Measurements from ENCODE around the gene ARHGEF16.
A peak's percentile ranks its signal among the peaks of the same experiment; 100 is the strongest.

Gene ARHGEF16

DNA sequence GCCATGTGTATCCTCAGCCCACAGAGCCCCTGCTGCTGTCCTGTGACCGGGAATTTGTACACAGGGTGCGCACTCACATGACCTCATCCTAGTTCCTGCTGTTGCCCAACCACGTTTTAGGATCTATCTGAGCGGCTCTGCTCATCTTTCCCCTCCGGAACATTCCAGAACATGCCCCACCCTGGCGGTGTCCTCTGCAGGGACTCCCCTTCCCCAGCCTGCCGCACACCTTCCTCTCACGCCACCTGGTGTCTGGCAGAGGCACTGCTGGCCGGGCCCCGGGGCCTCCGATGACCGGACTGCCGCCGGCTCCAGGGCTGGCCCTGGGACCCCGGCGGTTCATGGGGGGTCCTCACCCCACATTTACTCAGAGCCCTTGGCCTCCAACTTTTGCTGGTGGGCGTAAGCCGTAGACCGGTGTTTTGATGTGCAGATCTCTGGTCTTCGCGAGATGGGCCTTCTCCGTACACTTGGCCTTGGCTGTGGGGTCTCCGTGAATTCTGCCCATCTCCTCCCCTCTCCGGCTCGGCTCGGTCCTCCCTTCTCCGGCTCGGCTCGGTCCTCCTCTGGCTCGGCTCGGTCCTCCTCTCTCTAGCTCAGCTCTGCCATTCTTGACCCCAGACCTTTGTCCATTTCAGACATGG lies 29.5 kb downstream of the ARHGEF16 start:
- peak; percentile 17 for DNase-seq

DNA sequence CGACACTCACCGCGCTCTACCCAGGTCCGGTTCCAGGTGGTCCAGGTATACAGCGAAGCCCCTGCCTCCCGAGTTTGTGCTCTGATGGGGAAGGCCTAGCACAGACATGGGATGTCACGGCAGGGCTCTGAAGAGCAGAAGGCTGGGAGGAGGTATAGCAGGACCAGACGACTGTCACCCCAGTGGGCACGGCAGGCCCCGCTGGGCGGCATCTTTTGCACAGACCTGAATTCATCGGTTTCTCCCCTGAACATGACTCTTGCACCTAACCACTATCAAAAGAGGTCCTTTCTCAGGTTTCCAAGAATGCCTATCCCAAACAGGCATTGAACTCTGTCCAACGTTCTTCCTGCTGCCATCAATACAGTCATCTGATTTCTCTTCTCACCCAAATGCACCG lies 30.6 kb downstream of the ARHGEF16 start:
- DNase-seq: no peak

DNA sequence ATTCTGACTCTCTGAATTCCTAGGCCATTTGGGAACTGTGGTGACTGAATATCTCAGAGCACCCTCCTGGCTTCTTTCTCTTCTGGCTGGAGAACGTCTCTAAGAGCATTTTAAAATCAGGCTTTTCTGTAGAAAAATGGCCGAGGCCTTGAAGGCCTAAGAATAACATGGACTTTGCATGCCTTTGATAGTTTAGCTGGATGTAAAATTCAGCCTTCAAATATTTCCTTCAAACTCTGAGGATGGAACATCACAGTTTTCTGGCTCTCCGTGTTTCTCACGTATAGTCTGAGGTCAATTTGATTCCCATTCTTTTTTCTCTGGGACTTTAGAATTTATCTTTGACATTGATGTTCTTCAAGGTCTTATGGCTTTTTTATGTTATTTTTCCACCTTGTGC lies 34.0 kb downstream of the ARHGEF16 start:
- DNase-seq: no peak

DNA sequence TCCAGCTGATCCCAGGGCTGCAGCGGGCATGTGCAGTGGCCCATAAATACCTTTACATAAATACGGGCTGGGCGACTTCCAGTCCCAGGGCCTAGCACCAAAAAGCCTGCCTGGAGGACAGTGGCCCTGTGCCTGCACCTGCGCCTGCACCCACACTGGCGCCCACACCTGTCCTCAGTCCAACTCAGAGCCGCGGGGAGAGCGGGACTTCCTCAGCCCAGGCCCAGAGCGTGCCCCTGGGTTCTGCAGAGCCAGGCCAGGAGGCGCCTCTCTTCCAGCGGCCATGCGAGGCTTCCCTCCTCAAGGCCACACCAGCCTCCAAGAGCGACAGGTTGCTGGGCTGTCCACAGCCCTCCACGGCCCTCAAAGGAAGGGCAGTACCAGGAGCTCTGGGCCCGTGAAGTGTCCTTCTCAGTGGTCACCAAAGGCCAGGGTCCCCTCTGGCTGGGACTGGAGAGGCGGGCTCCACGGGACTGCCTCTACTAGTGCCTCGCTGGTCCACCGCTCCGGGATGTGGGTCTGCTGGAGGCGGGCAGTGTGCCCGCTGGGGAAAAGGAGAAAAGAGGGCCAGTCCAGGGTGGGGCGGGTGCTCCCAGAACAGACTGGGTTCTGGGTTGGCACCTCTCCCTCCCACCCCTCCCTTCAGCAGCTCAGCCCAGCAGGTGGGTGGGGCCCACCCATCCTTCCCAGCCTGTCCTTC lies 35.7 kb downstream of the ARHGEF16 start:
- DNase-seq: no peak

DNA sequence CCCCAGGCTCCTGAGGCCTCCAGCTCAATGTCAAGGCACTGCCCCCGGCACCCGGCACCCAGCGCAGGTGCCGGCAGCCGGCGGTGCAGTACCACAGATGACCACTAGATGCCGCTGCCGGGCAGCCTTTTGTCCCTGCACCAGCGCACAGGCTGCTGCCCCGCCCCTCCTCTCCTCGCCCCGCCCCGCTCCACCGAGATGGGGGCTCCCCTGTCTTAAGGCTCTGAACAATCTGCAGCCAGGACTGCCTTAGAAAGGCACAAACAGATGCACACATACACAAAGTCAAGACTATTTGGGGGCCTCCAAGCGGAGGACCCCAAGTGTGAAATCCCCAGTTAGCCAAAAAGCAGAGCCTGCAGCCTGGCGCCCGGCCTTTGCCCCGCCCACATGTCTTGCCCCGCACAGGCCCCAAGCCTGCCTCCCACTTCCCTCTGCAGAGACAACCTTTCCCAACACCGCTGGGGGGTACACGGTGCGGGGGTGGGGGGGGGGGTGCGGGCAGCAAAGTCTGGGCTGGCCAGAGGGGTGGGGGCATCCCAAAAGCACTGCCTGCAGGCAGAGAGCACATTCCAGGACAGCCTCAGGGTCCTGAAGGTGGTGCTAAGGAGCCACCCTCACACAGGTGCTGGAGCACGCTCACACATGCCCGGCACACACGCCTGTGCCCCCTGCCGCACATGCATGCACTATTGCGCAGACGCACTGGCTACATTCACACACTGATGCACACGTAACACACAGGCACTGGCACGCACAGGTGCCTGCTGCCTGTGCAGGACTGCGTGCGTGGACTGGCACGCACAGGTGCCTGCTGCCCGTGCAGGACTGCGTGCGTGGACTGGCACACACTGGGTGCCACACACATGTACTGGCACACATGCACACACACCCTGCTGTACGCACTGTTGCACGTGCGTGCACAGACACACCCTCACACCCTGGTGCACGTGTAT lies 37.1 kb downstream of the ARHGEF16 start:
- DNase-seq: peak; percentile 80

DNA sequence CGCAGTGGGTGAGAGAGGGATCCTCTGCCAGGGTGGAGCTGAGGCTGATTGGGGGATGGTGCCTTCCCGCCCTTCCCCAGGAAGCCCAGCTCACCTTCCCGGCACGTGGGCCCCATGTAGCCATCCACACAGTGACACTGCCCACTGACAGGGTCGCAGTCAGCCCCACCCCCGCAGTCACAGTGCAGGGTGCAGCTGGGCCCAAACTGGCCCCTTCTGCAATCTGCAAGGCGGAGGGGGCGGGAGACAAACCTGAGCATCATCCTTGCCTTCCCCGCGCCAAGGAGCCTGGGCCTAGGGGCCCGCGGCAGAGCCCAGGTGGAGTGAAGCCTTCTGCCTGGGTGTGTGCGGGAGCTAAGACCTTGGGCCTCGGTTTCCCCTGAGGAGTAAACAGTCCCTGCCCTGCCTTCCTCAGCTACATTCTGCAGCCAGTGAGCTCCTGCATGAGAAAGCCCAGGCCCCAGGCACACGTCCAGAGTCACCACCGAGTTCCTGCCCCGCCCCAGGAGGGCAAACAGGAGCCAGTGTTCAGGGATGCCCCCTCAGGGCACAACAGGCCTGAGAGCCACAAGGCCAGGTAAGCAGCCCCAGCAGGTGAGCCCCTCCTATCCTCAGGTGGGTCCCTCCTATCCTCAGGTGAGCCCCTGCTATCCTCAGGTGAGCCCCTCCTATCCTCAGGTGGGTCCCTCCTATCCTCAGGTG lies 38.2 kb downstream of the ARHGEF16 start:
- no peak for DNase-seq

DNA sequence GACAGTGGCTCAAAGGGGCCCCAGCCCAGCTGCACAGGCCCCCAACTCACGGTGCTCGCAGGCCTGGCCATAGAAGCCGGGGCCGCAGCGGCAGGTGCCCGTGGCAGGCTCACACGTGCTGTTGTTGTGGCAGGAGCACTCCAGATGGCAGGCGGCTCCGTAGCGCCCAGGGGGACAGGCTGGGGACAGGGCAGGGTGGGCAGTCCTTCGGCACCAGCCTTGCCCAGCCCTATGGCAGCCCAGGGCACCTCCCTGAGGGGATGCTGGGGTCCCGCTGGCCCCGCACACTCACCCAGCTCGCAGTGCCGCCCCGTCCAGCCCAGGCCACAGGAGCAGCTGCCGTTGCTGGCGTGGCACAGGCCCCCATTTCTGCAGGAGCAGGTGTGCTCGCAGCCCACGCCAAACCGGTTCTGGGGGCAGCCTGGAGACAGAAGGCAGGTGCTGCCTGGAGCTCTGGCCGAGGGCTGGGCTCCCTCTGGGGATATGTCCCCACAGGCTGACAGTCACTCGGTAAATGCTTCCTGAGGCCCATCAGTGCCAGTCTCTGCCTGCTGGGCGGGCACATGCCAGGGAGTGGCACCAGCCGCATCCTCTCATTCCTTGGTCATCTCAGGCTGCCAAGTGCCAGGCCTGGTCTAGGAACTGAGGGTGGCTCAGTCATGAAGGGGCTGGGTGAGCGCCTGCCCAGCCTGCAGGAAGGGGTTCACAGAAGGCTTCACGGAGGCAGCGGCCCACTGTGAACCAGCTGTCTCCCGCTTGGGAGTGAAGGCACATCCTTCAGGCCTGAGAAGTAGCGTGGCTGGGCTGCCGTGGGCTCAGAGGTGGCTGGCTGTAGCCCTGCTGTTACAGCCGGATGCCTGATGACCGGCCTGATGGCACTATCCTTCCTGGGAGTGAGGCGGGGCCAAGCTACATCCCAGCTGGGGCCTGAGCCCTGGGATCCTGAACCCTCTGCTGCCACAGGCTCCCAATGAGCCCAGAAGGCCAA lies 40.1 kb downstream of the ARHGEF16 start:
- DNase-seq: no peak

DNA sequence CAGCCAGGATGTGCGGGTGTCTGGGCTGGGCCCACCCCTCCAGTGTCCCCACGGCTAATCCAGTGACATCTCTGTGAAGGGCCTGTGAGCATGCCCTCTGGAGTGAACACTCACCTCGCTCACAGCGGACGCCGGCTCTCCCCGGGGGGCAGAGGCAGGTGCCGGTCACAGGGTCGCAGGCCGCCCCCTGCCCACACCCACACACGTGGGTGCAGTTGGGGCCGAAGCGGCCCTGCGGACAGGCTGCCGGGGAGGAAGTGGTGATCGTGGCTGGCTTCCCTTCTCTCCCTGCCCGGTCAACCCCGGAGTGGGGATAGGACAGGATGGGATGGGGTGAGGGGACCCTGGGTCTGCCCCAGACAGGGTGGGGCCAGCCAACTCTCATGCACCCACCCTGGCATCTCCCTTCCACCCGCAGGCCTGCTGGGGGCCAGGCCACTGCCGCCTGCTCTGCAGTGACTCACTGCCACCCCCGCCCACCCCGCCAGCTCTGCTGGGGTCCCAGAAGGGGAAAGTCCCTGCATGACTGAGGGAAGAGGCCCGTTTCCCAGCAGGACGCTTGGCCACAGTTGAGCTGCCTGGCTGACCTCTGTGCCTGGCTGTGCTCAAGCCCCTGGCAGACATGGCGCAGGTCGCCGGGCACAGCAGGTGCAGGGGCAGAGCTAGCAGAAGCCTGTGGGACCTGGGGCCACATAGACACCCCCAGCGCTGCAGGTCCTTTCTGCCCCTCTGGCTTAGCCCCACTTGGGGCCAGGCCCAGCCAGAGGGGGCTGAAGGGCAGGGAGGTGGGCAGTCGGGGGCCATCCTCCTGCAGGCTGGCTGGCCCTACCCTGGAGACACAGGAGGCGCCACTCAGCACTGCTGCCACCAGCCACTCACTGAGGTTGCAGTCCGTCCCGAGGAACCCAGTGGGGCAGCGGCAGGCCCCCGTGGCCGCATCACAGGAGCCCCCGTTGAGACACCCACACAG lies 41.6 kb downstream of the ARHGEF16 start:
- DNase-seq: no peak

DNA sequence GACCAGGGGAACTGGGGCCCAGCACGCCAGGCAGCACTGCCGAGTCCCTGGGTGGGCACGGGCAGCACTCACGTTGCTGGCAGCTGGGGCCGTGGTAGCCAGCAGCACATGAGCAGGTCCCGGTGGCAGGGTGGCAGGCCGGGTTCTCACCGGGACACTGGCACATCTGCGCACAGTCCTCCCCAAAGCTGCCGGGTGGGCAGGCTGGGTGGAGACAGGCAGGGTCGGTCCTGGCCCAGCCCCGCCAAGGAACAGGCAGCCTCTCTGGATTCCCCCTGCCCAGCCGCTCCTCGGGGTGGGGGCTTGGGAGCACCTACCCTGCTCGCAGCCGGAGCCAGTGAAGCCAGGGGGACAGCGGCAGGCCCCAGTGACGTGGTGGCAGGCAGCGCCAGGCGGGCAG lies 42.5 kb downstream of the ARHGEF16 start:
- no peak for DNase-seq

DNA sequence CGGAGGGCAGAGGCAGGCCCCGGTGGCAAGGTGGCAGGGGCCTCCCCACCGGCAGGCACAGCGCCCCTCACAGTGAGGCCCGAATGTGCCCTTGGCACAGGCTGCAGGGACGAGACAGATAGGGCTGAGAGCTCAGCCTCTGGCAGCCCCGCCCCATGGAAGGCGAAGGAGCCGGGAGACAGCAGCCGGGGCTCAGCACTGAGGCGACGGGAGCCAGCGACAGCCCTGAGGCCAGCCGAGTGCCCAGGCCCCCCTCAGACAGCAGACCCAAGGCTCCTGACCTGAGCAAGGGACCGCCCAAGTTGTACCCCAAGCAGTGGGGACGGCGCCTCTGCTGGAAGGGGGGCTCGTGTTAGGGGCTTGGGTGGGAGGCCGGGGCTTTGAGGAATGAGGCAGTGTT lies 43.1 kb downstream of the ARHGEF16 start:
- no peak for DNase-seq

DNA sequence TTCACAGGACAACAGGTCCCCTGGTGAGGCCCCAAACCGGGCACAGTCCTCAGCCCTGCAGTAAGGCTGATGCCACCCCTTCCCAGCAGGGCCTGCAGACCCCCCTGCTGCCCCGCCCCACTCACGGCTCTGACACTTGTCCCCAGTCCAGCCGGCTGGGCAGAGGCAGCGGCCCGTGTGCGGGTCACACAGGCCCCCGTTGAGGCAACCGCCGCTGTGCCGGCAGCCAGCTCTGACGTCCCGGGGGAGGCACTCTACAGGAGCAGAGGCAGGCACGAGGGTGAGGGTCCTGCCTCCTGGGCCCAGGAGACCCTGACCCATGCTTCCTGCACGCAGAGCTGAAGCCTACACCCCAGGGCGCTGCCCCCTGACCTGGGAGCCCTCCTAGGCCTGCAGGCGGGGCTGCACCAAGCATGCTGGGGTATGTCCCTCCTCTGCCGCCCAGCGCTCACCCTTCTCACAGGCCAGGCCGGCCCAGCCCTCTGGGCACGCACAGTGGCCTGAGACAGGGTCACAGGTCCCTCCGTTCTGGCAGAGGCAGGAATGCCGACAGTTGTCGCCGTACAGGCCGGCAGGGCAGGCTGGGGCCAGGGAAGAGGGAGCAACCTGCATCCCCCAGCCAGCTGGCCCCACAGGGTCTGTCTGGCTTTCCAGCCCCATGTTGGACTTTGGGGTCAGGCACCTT lies 43.9 kb downstream of the ARHGEF16 start:
- DNase-seq: no peak

DNA sequence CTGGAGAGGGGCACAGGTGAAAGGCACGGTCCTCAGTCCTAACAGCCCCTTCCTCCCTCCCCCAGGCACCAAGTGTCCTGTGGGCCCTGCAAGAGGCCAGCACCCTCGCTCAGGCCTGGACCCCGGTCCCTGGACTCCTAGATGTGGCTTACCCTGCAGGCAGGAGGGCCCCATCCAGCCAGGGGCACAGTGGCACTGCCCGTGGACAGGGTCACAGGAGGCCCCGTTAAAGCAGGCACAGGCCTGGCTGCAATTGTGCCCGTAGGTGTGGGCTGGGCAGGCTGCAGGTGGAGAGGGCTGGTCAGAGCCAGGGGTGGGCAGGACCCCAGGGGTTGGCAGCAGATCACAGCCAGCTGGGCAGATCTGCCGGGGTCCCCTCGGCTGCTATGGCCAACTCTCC lies 44.5 kb downstream of the ARHGEF16 start:
- no peak for DNase-seq

DNA sequence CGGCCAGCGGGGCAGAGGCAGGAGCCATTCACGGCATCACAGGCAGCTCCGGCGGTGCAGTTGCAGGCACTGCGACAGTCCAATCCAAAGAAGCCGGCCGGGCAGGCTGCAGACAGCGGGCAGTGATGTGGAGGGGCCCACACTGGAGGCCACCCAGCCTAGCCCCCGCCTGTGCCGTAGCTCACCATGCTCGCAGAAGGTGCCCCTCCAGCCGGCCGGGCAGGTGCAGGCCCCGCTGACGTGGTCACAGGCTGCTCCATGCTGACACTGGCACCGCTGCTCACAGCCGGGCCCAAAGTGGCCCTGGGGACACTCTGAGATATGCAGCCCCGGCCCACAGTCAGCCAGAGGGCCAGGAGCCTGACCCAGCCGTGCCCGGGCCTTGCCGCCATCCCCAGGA lies 45.1 kb downstream of the ARHGEF16 start:
- DNase-seq: no peak

DNA sequence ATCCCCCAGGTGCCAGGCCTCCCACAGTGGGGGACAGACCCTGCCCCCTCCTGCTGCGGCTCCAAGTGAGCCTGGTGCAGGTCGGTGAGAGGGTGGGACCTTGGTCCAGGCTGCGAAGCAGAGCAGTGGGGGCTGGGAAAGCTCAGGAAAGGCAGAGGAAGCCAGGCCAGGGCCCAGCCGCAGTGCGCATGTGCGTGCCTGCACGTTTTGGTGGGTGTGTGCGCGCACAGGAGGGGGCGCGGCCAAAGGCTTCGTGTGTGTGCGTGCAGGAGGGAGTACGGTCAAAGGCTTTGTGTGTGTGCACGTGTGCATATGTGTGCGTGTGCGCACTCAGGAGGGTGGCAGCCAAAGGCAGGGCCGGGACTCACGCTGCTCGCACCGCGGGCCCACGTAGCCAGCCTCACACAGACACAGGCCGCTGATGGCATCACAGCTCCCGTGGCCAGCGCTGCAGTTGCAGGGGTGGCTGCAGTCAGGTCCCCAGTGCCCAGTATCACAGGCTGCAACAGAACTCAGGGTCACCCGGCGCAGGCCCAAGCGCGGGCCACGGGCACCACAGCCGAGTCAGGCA lies 45.9 kb downstream of the ARHGEF16 start:
- no peak for DNase-seq

DNA sequence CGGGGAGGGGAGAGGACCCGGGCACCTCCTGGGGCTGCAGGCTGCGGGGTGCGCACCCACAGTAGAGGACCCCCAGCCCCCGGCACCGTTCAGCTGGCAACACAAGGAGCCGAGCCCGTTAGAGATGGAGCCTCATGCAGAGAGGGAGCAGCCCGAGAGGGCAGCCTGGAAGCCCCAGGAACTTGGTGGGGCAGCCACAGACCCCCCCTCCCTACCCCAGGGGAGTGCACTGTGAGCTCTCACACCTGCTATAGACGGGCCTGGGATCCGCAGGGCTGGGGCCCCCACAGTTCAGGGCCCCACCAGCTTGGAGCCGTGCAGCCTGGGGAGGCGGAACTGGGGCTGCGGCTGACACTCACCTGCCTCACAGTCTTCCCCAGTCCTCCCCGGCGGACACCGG lies 47.0 kb downstream of the ARHGEF16 start:
- DNase-seq: no peak

DNA sequence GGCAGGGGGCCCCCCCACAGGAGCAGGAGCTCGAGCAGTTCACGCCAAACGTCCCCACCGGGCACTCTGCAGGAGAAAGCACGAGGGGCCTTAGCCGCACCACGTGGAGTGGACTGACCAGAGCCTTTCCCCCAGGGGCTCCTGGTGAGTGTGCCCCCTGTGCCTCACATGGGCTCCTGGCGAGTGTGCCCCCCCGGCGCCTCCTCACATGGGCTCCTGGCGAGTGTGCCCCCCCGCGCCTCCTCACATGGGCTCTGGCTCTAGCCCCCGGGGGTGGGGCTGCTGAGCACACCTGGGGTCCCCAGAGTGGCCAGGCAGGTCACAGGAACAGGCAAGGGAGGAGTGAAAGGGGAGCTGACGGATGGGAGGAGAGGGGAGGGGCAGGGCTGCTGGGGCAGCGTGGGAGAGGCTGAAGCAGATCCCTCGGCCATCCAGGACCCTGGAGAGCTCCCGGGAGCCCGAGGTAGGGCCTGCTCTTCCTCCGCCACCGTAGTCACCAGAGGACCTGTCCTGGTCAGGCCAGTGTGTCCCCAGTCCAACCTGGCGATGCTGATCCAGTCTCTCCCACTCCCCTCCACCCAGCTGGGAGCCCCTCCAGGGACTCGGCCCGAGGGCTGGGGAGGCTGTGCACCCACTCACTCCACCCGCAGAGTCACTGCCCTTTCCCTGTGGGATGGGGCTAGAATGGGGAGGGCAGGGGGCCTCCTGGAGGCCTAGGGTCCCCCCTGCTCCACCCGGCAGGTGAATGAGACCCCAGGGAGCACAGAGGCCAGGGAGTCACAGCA lies 47.6 kb downstream of the ARHGEF16 start:
- DNase-seq: no peak

DNA sequence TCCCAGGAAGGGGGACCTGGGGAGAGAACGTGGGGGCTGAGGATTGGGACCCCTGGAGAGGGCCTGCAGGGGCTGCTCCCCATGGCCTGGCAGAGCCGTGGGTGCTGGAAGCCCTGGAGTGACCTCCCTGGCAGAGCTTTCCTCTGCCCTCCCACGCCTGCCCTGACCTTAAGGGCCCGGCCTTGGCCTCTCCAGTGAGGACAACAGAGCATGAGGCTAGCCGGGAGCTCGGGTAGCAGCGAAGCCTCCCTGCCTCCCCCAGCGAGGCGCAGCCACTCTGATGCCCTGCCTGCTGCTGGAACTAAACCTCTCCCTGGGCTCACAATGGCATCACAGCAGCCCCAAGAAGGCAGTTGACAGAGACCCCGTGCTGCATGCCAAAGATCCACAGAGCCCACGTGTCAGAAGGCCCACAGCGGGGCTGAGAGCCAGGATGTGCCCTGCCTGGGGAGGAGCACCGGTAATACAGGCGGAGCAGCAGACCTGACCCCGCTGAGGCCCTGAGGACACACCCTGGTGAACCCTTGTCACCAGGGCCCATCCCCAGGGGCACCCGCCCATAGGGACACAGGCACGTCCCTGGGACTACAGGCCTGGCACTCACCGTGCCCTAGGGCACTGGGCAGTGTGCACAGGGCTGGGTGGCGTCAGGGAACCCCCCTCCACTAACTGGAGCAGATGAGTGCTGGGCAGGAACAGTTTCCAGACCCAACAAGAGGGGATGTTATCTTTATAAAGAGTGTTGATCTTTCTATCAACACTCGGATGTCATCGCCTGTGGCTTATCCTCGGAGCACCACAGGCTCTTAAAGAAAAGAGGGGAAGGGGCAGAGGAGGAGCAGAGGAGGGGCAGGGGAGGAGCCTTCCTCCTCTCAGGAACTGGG lies 48.4 kb downstream of the ARHGEF16 start:
- DNase-seq: no peak

DNA sequence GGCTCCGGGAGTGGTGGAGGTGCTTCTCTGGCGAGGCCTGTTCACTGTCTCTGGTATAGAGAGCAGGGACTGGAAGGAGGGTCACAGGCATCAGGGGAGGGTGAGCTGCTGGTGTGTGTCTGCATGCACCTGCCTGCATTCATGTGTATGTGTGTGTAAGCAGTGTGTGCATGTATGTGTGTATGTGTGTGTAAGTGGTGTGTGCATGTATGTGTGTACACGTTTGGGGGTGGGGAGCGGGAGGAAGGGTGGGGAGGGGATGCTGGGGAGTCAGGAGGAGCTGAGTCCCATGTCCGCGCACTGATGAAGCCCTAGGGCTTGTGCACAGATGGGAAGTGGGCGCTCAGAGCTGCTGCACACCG lies 49.0 kb downstream of the ARHGEF16 start:
- DNase-seq: no peak

Measured in effector CD4-positive, alpha-beta T cell (primary cell).